Tibial nerve (tissue), 4 donors: ENCODE results near the gene COMTD1. TPM values are rescaled to one million over a fixed set of nuclear protein-coding genes. Genes with fewer than 3 reads are reported as not detected.

Experiments used
- DNase-seq, 2 donors: peaks; one replicate each; pipeline ENCODE4 v3.0.0-alpha.2; 2019; ENCODE audit warnings: low spot score in 2 of 2
- H3K27ac ChIP-seq, 4 donors: fragments of 200-600 bp; sonication (generic) in 3 of 4; one replicate each; pipeline ENCODE4 v1.5.1; 2017 to 2019; ENCODE audit warnings: mild to moderate bottlenecking in 1 of 4
- H3K27me3 ChIP-seq, 2 donors: fragments of 200-600 bp; sonication (generic) in 1 of 2; one replicate each; pipeline versions ENCODE4 v1.5.1 to v1.6.0; 2017 to 2019
- H3K36me3 ChIP-seq, 3 donors: fragments of 200-600 bp; sonication (generic); one replicate each; pipeline ENCODE4 v1.5.1; 2018 to 2019
- H3K4me1 ChIP-seq, 4 donors: fragments of 200-600 bp; sonication (generic) in 3 of 4; one replicate each; pipeline ENCODE4 v1.5.1; 2017 to 2019
- H3K4me3 ChIP-seq, 4 donors: fragments of 200-600 bp; sonication (generic) in 3 of 4; one replicate each; pipeline ENCODE4 v1.5.1; 2017 to 2019; ENCODE audit warnings: mild to moderate bottlenecking in 1 of 4, moderate library complexity in 1 of 4
- H3K9me3 ChIP-seq, 4 donors: fragments of 200-600 bp; sonication (generic) in 3 of 4; one replicate each; pipeline ENCODE4 v1.5.1; 2017 to 2019
- CTCF ChIP-seq, 5 experiments: fragments of 200-600 bp in 3 of 5; fragments of 450-650 bp in 2 of 5; sonication (generic) in 3 of 5; IDR thresholded peaks; one replicate each; pipeline ENCODE4 v1.5.1; 2016 to 2019; ENCODE audit warnings: antibody characterized with exemption in 5 of 5, mild to moderate bottlenecking in 3 of 5, moderate library complexity in 2 of 5
- EP300 ChIP-seq, 2 donors: sonication (generic); formaldehyde crosslinking; IDR thresholded peaks; one replicate each; pipeline ENCODE4 v1.6.1; 2017; ENCODE audit warnings: antibody characterized with exemption in 2 of 2, mild to moderate bottlenecking in 1 of 2
- POLR2A ChIP-seq, 2 donors: fragments of 450-650 bp; IDR thresholded peaks; one replicate each; pipeline ENCODE4 v1.6.1; 2017; ENCODE audit warnings: antibody characterized with exemption in 2 of 2, mild to moderate bottlenecking in 2 of 2, moderate library complexity in 2 of 2
- WGBS, 2 donors: methylation state at CpG; one replicate each; pipeline ENCODE4 v1.1.5; 2018; 5-methylcytosine and 5-hydroxymethylcytosine counted together
- total RNA-seq, 4 donors: library from RNA; depleted of rRNA; stranded (reverse); fragments of >200 nt; gene quantifications; one replicate each; pipeline ENCODE4 v1.1.0, GENCODE V29; 2016

Gene COMTD1
- total RNA-seq, 4 donors from 2014 or later, result 18.1 to 47.4 (median 31.6) TPM

- TF ChIP-seq EP300 (IDR thresholded peaks at IDR 0.05) (no peak), CTCF (IDR thresholded peaks at IDR 0.05) (no peak), POLR2A (IDR thresholded peaks at IDR 0.05) (no peak)
- WGBS, 2 donors, result 89 to 91% methylated on average over 3 of the region's 3 CpGs
- DNase-seq, result no peak
- no peaks in the 10 kb centered on the region for H3K9me3 ChIP-seq
- peaks cover 0 to 63% (median 33%) of the 10 kb centered on the region in 4 donors for H3K4me1 ChIP-seq
- peak overlapping the region in 2 of 4 donors; percentile 26 to 56 for H3K27ac ChIP-seq
- H3K27me3 ChIP-seq, result no peaks in the 10 kb centered on the region
- H3K4me3 ChIP-seq, result no peak overlapping the region
- H3K36me3 ChIP-seq, result peaks cover 0 to 36% (median 0%) of the 10 kb centered on the region in 3 donors
Observed at GRCh38 chr10:75229971-75230370, 5.8 kb downstream of the COMTD1 start.

DNA sequence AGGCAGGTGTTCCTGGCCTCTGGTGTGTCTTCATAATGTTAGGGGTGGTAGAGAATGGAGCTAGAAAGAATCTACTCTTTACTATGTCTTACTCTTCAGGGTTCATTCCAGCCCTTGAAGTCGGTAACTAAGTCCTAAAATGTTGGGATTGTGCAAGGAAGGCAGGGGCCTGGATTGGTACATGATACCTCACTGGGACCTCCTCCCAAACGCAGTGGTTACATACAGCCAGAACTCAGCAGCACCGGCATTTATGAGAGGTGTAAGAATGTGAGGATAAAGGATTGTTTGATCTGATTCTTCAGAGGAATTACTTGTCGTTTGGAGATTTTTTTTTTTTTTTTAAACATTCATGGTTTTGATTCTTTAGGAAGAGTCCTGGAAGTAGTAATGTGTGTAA is 6.9 kb downstream of the COMTD1 start:
- Histone ChIP-seq H3K4me1 (peaks cover 0 to 65% (median 39%) of the 10 kb centered on the region in 4 donors), H3K36me3 (peaks cover 0 to 41% (median 0%) of the 10 kb centered on the region in 3 donors), H3K9me3 (no peaks in the 10 kb centered on the region), H3K27me3 (no peaks in the 10 kb centered on the region), H3K27ac (peak overlapping the region in 2 of 4 donors; percentile 56 to 81), H3K4me3 (no peak overlapping the region)
- TF ChIP-seq CTCF (IDR thresholded peaks at IDR 0.05), result no peak
- TF ChIP-seq EP300 (IDR thresholded peaks at IDR 0.05), result no peak
- TF ChIP-seq POLR2A (IDR thresholded peaks at IDR 0.05), result no peak
- WGBS, 2 donors, result 48 to 61% methylated on average over 4 of the region's 4 CpGs
- DNase-seq, result no peak

- no peaks in the 10 kb centered on the region for H3K9me3 ChIP-seq
- DNase-seq, result no peak
- no peak for TF ChIP-seq EP300 (IDR thresholded peaks at IDR 0.05)
- peak overlapping the region in 2 of 4 donors; percentile 56 to 81 for H3K27ac ChIP-seq
- no peaks in the 10 kb centered on the region for H3K27me3 ChIP-seq
- peaks cover 0 to 43% (median 0%) of the 10 kb centered on the region in 3 donors for H3K36me3 ChIP-seq
- H3K4me3 ChIP-seq, result no peak overlapping the region
- WGBS, 2 donors, result 85 to 87% methylated on average over 3 of the region's 3 CpGs
- H3K4me1 ChIP-seq, result peaks cover 0 to 66% (median 37%) of the 10 kb centered on the region in 4 donors
Observed at GRCh38 chr10:75228278-75228677, 7.5 kb downstream of the COMTD1 start.

DNA sequence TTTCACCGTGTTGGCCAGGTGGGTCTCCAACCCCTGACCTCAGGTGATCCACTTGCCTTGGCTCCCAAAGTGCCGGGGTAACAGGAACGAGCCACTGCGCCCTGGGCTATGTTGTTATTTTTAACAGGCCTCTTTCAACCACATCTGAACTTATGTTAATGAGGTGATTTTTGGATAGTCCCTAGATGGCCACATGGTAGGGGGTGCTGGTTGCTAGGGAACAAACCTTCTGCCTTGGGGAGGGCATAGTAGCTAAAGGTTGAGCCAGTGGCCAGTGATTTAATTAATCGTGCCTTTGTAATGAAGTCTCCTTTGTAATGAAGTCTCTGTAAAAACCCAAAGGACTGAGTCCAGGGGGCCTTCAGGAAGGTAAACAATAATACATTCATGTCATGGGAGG is 9.1 kb downstream of the COMTD1 start:
- H3K4me1 ChIP-seq, result peaks cover 0 to 75% (median 37%) of the 10 kb centered on the region in 4 donors
- WGBS, 2 donors, result 66 to 67% methylated on average over 5 of the region's 5 CpGs

DNA sequence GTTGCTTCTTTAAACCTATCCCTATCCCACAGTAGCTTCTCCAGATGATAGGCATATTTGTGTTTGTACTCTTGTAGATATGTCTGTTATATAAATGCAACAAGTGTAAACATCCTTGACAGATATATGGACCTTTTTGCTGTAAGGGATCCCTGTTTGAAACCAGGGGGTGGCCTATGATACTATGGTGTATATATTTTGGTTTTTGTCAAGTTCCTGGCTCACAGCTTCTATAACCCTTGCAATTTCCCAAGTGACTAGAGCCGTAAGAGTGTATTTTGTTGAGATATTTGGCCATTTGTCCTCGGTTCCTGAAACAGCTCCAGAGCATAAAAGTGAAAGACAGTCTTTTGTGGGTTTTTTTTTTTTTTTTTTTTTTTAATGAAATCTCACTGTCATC is 9.7 kb downstream of the COMTD1 start:
- H3K4me1 ChIP-seq, result peaks cover 0 to 75% (median 37%) of the 10 kb centered on the region in 4 donors
- H3K27me3 ChIP-seq, result no peaks in the 10 kb centered on the region
- TF ChIP-seq POLR2A (IDR thresholded peaks at IDR 0.05) (no peak), CTCF (IDR thresholded peaks at IDR 0.05) (no peak)
- peak overlapping the region; percentile 69 to 85 (median 78) for H3K27ac ChIP-seq
- H3K4me3 ChIP-seq, result no peak overlapping the region
- DNase-seq, result no peak
- peaks cover 0 to 47% (median 4%) of the 10 kb centered on the region in 3 donors for H3K36me3 ChIP-seq
- 18 to 30% methylated on average over 2 of the region's 2 CpGs for WGBS, 2 donors
- no peaks in the 10 kb centered on the region for H3K9me3 ChIP-seq

More for the DNA sequence above, 9.1 kb downstream of the COMTD1 start:
- no peaks in the 10 kb centered on the region for H3K27me3 ChIP-seq
- no peaks in the 10 kb centered on the region for H3K9me3 ChIP-seq
- TF ChIP-seq POLR2A (IDR thresholded peaks at IDR 0.05) (no peak), CTCF (IDR thresholded peaks at IDR 0.05) (no peak), EP300 (IDR thresholded peaks at IDR 0.05) (no peak)
- peaks cover 0 to 47% (median 4%) of the 10 kb centered on the region in 3 donors for H3K36me3 ChIP-seq
- H3K4me3 ChIP-seq, result no peak overlapping the region
- peak overlapping the region; percentile 69 to 85 (median 78) for H3K27ac ChIP-seq
- no peak for DNase-seq
